AG09319 (cell line): ENCODE measurements around the gene DHRSX.
A peak's percentile ranks its signal among the peaks of the same experiment; 100 is the strongest.

Experiments
- DNase-seq: peaks from one replicate; pipeline ENCODE4 v3.0.0-alpha.2; 2010; ENCODE audit warnings: low read depth; ENCODE audit errors: extremely low read depth
- CTCF ChIP-seq: IDR thresholded peaks from 2 replicates; pipeline ENCODE4 v1.5.1; 2011; ENCODE audit warnings: low read depth, mild to moderate bottlenecking, inconsistent platforms, low read length, moderate library complexity

DHRSX gene

GRCh38 chrX:2321411-2321810, 179.4 kb downstream of the DHRSX start:
- no peak for DNase-seq
- no peak for TF ChIP-seq CTCF

- DNase-seq = peak; percentile 89
- TF ChIP-seq CTCF = no peak
Measured at GRCh38 chrX:2320580-2321327, 180.0 kb downstream of the DHRSX start.

GRCh38 chrX:2320089-2320488, 180.7 kb downstream of the DHRSX start:
- no peak for DNase-seq
- no peak for TF ChIP-seq CTCF

GRCh38 chrX:2318371-2318770, 182.4 kb downstream of the DHRSX start:
- no peak for DNase-seq
- no peak for TF ChIP-seq CTCF

- no peak for DNase-seq
- TF ChIP-seq CTCF = no peak
Measured at GRCh38 chrX:2317527-2318055, 183.2 kb downstream of the DHRSX start.

- no peak for TF ChIP-seq CTCF
- DNase-seq = no peak
Measured at GRCh38 chrX:2316534-2316933, 184.2 kb downstream of the DHRSX start.

GRCh38 chrX:2315434-2315833, 185.3 kb downstream of the DHRSX start:
- DNase-seq = no peak
- no peak for TF ChIP-seq CTCF
